Smooth muscle cell (in vitro differentiated cells): ENCODE results near the gene IL24. TPM values are rescaled to one million over a fixed set of nuclear protein-coding genes. Genes with fewer than 3 reads are reported as not detected.
A peak's percentile ranks its signal among the peaks of the same experiment; 100 is the strongest.
"Not testable (repeated sequence)": the region's sequence is repeated elsewhere in the genome, so short reads cannot be mapped to it uniquely, and the experiment has no call there.

Experiments
- DNase-seq: peaks from one replicate; lab custom pipeline; 2025; ENCODE audit not compliant: unreplicated experiment; lab: John Stamatoyannopoulos, UW
- H2AFZ ChIP-seq: fragments of 200-600 bp; sonication (generic); 2 replicates; pipeline ENCODE4 v1.6.0; 2016; ENCODE audit warnings: antibody characterized with exemption, low read depth, mild to moderate bottlenecking
- H3F3A ChIP-seq: fragments of 200-600 bp; sonication (generic); 2 replicates; pipeline ENCODE4 v1.6.0; 2017; ENCODE audit warnings: antibody characterized with exemption, low read depth
- H3K27ac ChIP-seq: fragments of 200-600 bp; sonication (generic); 2 replicates; pipeline ENCODE4 v1.5.1; 2016; ENCODE audit warnings: low read depth, mild to moderate bottlenecking
- H3K27me3 ChIP-seq: fragments of 200-600 bp; sonication (generic); 2 replicates; pipeline ENCODE4 v1.6.1; 2016; ENCODE audit warnings: low read depth, mild to moderate bottlenecking
- H3K36me3 ChIP-seq: fragments of 200-600 bp; sonication (generic); 2 replicates; pipeline ENCODE4 v1.5.1; 2016; ENCODE audit warnings: low read depth
- H3K4me1 ChIP-seq: fragments of 200-600 bp; sonication (generic); 2 replicates; pipeline ENCODE4 v1.5.1; 2016; ENCODE audit warnings: low read depth
- H3K4me2 ChIP-seq: fragments of 200-600 bp; sonication (generic); 2 replicates; pipeline ENCODE4 v1.6.0; 2016; ENCODE audit warnings: mild to moderate bottlenecking
- H3K4me3 ChIP-seq: fragments of 200-600 bp; sonication (generic); 2 replicates; pipeline ENCODE4 v1.5.1; 2016; ENCODE audit warnings: mild to moderate bottlenecking
- H3K79me2 ChIP-seq: fragments of 200-600 bp; sonication (generic); 2 replicates; pipeline ENCODE4 v1.6.0; 2016; ENCODE audit warnings: low read depth, mild to moderate bottlenecking
- H3K9ac ChIP-seq: fragments of 200-600 bp; sonication (generic); 2 replicates; pipeline ENCODE4 v1.6.0; 2016; ENCODE audit warnings: low read depth
- H3K9me3 ChIP-seq: fragments of 200-600 bp; sonication (generic); replicated peaks from 2 replicates; pipeline ENCODE4 v1.5.1; 2016; ENCODE audit warnings: low read depth
- H4K20me1 ChIP-seq: fragments of 200-600 bp; sonication (generic); 2 replicates; pipeline ENCODE4 v1.6.0; 2016; ENCODE audit warnings: low read depth
- CTCF ChIP-seq: fragments of 200-600 bp; sonication (generic); IDR thresholded peaks from 2 replicates; pipeline ENCODE4 v1.5.1; 2017; ENCODE audit warnings: borderline replicate concordance, mild to moderate bottlenecking, antibody characterized with exemption; ENCODE audit not compliant: insufficient read depth, poor library complexity, severe bottlenecking
- WGBS: methylation state at CpG from one replicate; pipeline ENCODE4 v1.1.7; 2016; ENCODE audit warnings: low lambda C conversion rate; 5-methylcytosine and 5-hydroxymethylcytosine counted together
- polyA plus RNA-seq: library from polyadenylated mRNA; unstranded; fragments of >200 nt; fragmentation: Nextera tagmentation; extraction: Ambion mirVana; gene quantifications from 2 replicates; pipeline ENCODE4 v1.2.1, GENCODE V29; 2016
- total RNA-seq: library from RNA; depleted of rRNA; stranded (reverse); fragments of >200 nt; gene quantifications from 2 replicates; pipeline ENCODE4 v1.2.3, GENCODE V29; 2014

IL24 gene
- total RNA-seq (1.5 and 1.8 TPM in 2 replicates), polyA plus RNA-seq (1.9 and 3.1 TPM in 2 replicates)

- Histone ChIP-seq H3K9me3 (no peaks in the 10 kb centered on the region), H3K4me1 (peaks cover 12% of the 10 kb centered on the region), H3K27me3 (no peaks in the 10 kb centered on the region), H3K79me2 (no peaks in the 10 kb centered on the region), H3K4me2 (peak within 1 kb of the TSS; percentile 70), H4K20me1 (no peaks in the 10 kb centered on the region), H3F3A (no peaks in the 10 kb centered on the region), H3K36me3 (no peaks in the 10 kb centered on the region), H3K27ac (peak within 1 kb of the TSS; percentile 88), H3K4me3 (no peak within 1 kb of the TSS), H3K9ac (peak within 1 kb of the TSS; percentile 57), H2AFZ (no peak within 1 kb of the TSS)
- WGBS: 68% methylated on average over 4 of the region's 4 CpGs
- TF ChIP-seq CTCF: no peak
- no peak for DNase-seq
These were observed at the start of gene IL24 for GRCh38 chr1:206897175-206897574. IL24 (plus strand) TSS chr1:206897443; CDS start chr1:206897833, 390 bp downstream.

GRCh38 chr1:206847946-206848345 lies 49.3 kb upstream of the IL24 start:
- no peak for DNase-seq
- Histone ChIP-seq H3K4me3 (no peak overlapping the region), H3F3A (no peaks in the 10 kb centered on the region), H3K4me2 (no peak overlapping the region), H3K79me2 (no peaks in the 10 kb centered on the region), H3K9me3 (no peaks in the 10 kb centered on the region), H3K36me3 (no peaks in the 10 kb centered on the region), H3K27me3 (no peaks in the 10 kb centered on the region), H4K20me1 (no peaks in the 10 kb centered on the region), H3K9ac (no peak overlapping the region), H3K4me1 (no peaks in the 10 kb centered on the region), H2AFZ (no peak overlapping the region), H3K27ac (no peak overlapping the region)
- no peak for TF ChIP-seq CTCF
- 85% methylated on average over 1 of the region's 1 CpG for WGBS

- Histone ChIP-seq H3K9ac (no peak overlapping the region), H4K20me1 (no peaks in the 10 kb centered on the region), H3K9me3 (no peaks in the 10 kb centered on the region), H3K4me3 (no peak overlapping the region), H3K36me3 (no peaks in the 10 kb centered on the region), H2AFZ (no peak overlapping the region), H3F3A (no peaks in the 10 kb centered on the region), H3K27ac (no peak overlapping the region), H3K27me3 (no peaks in the 10 kb centered on the region), H3K4me1 (no peaks in the 10 kb centered on the region), H3K4me2 (no peak overlapping the region), H3K79me2 (no peaks in the 10 kb centered on the region)
- 70% methylated on average over 2 of the region's 2 CpGs for WGBS
- no peak for DNase-seq
- TF ChIP-seq CTCF: no peak
These were observed 46.8 kb upstream of the IL24 start for GRCh38 chr1:206850401-206850800.

GRCh38 chr1:206851341-206852010 lies 45.8 kb upstream of the IL24 start:
- no peak overlapping the region for H3K4me3 ChIP-seq
- no peaks in the 10 kb centered on the region for H3K4me1 ChIP-seq
- H3K4me2 ChIP-seq: no peak overlapping the region
- no peaks in the 10 kb centered on the region for H3K9me3 ChIP-seq
- no peak overlapping the region for H2AFZ ChIP-seq
- WGBS: 76% methylated on average over 5 of the region's 5 CpGs
- H3K9ac ChIP-seq: no peak overlapping the region
- H3K27me3 ChIP-seq: no peaks in the 10 kb centered on the region
- H4K20me1 ChIP-seq: no peaks in the 10 kb centered on the region
- no peaks in the 10 kb centered on the region for H3K36me3 ChIP-seq
- H3K27ac ChIP-seq: no peak overlapping the region
- DNase-seq: no peak
- no peaks in the 10 kb centered on the region for H3K79me2 ChIP-seq
- H3F3A ChIP-seq: no peaks in the 10 kb centered on the region
- no peak for TF ChIP-seq CTCF

GRCh38 chr1:206852662-206853061 lies 44.6 kb upstream of the IL24 start:
- not testable (repeated sequence) for H3K9me3 ChIP-seq, H3K4me1 ChIP-seq, H3K4me3 ChIP-seq, H3K36me3 ChIP-seq, H3F3A ChIP-seq, H3K9ac ChIP-seq, H3K27ac ChIP-seq, H2AFZ ChIP-seq, DNase-seq, H3K27me3 ChIP-seq, H3K79me2 ChIP-seq, H3K4me2 ChIP-seq, H4K20me1 ChIP-seq
- WGBS: 98% methylated on average over 2 of the region's 2 CpGs
